NCI-H2081 treated with DMSO at 0.1 percent for 48 hours (cell line): Measurements from ENCODE around the gene FOXJ3.

ENCODE experiments used
- DNase-seq: peaks from one replicate; lab custom pipeline; 2025; lab: John Stamatoyannopoulos, UW

The FOXJ3 gene

DNA sequence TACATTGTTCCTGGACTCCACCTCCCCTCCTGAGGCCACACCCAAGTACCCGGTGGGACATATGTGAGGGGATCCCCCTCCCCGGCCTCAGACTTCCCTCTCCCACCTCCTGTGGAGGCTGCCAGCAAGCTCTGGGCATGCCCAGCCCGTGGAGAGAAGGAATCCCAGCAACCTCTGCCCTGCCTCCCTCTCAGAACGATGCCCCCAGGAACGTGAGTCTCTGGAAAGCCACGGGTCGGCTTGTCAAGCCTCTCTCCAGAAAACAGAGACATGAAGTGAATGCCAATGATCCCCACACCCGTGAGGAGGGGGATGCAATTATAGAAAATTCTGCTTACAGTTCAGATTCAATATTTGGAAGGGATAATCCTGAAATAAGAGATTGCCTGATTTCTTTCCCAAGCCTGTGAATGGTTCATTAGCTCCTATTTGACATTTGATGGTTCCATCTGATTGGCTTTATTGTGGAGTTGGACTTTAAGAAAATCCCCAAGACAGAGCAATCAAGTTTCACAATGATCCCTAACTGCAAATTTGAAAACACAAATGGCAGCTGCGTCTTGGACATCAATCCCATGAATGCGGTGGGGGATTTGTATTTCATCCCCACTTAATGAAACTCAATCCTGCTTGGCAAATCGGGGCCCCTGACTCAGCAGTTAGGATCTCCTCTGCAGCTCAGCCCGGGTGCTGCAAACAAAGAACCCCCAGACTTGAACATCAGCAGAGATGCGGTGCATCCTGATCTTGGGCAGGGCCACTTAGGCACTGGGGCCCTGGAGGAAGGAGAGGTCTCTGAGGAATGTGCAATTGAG, 190.9 kb downstream of the FOXJ3 start:
- no peak for DNase-seq

DNA sequence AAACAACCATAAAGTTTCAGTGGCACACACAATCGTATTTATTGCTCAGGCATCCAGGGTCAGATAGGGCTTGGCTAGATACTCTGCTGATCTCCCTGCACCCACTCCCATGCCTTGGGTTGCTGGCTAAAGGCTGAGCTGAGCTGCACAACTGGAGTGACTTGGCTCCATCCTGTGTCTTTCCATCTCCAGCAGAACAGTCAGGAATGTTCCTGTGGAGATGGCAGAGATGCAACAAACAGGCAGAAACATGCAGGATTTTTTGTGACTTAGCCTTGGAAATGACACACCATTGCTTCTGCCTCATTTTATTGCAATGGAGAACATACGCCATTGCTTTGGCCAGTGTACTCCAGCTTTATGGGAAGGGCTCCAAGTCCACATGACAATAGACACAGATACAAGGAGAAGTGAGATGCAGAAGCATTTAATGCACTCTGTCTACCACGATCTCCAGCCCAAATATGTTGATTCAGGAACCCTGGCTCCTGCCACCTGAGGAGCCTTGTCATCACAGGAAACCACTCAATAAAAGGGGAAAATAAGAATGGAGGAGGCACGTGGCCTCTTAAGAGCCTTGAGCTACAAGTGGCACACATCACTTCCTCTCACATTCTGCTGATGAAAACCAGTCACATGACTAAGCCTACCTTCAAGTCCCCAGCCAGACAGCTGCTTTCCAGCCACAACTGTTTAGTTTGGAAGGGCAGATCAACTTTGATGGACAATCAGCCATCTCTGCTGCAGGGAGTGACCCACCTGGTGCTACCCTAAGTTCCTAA, 191.9 kb downstream of the FOXJ3 start:
- DNase-seq, result no peak

DNA sequence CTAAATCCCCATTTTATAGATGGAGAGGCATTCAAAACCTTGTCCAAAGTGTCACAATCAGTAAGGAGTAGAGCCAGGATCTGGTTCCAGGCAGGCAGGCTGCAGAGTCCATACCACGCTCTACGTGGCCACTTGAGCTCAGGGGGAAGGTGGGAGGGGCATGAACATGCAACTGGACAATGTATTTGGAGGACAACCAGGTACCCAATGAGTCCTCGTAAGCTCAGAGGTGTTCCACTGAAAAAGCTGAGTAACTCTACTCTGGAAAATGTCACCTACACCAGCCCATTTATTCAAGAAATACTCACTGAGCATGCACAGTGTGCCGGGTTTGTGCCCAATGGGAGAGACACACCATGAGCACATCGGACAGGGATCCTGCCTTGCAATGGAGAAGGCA, 193.1 kb downstream of the FOXJ3 start:
- DNase-seq, result no peak

DNA sequence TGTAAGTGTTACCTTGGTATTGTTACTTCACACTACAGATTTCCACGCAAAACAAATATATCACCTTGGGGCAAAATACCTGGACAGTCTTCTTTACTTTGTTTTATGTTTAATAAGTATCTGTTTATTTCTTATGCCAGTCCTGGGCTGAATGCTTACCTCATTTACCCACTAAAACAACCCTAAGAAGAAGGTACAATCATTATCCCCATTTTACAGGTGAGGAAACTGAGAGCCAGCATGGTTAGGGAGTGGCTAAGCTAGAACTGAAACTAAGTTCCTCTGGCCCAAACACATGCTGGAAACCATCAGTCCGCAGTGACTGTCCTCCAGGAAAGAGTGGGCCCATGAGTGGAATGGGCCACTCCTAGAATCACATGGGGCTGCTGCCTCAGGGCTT, 194.8 kb downstream of the FOXJ3 start:
- DNase-seq, result no peak

DNA sequence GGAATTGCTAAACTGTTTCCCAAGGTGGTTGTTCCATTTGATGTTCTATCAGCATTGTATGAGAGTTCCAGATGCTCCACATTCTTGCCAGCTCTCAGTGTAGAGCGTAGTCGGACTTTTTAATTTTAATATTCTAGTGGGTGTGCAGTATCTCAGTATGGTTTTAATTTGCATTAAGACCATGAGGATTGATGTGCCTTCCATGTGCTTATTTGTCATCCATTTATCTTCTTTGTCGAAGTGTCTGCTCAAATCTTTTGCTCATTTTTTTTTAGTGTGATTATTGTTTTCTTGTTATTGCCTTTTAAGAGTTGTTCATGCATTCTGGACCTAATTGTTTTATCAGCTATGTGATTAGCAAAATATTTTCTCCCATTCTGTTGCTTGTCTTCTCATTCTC, 195.6 kb downstream of the FOXJ3 start:
- DNase-seq, result no peak

DNA sequence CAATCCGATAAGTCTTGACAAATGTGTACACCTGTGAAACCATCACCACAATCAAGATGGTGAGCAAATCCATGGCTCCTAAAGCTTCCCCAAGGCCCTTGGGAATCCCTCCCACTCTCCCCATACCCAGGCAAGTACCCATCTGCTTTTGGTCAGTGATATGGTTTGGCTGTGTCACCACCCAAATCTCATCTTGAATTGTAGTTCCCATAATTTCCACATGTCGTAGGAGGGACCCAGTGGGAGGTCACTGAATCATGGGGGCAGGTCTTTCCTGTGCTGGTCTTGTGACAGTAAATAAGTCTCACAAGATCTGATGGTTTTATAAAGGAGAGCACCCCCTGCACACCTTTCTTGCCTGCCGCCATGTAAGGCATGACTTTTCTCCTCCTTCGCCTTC, 196.4 kb downstream of the FOXJ3 start:
- DNase-seq, result no peak

DNA sequence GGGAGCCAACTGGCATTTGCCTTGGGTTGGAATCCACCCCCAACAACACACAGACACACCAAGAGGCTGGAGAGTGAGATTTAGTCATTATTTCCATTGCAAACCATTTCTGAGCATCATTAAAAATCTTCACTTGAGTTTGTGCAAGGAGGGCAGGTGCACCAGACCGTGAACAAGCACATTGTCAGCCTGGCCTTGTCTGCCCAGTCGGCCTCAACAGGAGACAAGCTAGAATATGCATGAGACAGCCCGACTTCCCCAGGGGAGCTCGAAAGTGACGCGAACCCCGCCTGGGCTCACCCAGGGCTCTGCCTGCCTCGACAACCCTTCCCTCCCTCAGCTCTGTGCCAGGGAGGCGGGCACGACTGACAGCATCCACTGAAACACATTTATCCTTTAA, 197.3 kb downstream of the FOXJ3 start:
- no peak for DNase-seq

DNA sequence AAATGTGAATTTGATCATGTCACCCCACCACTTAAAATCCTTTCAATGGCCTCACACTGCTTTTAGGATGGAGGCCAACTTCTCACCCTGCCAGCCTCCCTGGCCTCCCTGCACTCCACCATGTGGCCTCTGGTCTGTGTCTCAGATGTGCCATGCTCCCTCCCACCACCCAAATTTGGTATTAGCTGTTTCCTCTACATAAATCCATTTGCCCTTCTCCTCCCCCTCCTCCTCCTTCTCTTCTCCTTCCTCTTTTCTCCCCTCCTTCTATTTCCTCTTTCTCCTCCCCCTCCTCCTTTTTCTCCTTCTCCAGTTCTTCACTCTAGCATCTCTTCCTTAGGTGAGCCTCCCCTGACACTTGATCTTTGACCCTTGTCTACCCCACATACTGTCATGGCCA, 198.6 kb downstream of the FOXJ3 start:
- no peak for DNase-seq

DNA sequence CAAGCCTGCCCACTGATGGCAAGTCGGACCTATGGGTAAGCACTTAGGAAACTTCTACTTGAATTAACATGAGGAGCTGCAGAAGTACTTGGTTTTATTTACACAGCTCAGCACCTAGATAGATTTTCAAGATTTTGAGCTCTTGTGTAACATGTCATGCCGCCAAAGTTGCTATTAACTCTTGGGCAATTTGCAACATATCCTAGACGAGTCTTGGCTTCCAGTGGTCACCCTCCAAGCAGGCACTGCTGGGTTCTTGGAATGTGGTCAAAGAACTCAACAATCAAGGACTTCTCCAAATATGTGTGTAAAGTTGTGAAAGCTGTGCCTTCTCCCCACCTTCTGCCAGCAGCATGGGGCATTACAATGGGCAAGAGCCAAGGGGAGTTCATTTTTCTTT, 199.6 kb downstream of the FOXJ3 start:
- DNase-seq, result no peak

DNA sequence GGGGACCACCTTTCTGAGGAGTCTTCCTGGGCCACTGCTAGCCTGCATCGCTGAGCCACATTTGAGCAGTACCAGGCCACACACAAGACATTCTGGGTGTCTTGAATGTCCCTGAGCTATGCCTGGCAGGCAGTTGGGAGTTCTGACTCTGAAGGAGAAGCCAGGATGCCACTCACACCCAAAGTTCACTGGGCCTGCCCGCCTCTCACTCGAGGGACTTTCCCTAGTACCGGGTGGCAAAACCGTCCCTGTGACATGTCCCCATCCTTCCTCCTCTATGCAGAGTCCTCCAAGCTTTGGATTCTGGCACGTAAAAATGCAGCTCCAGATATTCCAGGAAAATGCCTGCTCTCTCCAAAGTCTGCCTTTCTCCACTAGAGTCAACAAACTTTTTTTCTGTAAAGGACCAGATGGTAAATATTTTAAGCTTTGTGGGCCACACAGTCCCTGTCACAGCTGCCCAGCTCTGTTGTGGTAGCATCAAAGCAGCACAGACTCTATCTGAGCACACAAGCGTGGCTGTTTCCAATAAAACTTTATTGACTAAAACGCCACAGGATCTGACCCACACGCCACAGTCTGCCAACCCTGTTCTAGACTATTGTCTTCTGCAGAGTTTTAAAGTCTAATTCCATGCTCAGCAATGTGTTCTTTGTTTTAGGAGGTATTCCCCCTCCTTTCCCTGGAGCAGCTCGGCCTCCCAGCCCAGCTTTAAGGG, 201.1 kb downstream of the FOXJ3 start:
- no peak for DNase-seq

DNA sequence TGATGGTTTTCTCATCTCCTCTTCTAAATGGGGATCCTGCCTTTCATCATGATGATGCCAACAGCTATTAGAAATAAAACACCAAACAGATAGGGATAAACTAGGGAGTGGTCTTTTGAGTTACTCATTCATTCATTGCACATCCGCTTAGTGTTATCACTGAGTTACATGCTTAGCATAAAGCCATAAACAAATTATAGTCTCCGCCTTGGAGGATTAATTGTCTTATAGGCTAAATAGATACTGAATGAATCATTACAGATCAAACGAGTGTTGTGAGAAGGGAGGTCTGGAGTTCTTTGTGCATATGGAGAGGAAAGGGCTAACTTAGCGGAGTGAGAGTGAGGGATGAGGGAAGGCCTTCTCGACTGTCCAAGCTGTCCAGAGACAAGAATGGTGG, 201.6 kb downstream of the FOXJ3 start:
- DNase-seq, result no peak

DNA sequence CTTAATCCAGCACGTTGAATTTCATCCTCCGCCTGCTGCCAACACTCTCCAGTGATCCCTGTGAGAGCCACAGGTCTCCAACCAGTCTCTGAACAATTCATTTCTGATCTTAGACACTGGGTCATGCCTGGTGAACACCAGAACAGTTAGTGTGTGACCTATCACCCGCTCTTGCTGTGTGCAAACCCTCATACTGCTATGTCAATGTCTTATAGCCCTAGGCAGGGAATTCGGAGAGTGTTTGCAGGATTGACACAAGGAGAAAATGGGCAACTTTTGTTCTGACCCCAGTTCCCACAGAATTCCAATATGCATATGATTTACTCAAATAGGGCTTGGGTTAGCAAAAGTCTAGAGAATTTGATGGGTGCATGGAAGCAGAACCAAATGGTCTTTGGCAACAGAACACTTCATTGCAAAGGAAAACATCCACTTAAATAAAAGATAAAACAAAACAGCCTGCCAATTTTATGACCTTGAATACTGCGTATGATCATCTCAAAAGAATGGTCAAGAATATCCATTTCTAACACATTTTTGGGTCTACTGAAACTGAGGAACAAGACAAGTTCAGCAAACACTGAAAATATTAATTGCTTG, 204.9 kb downstream of the FOXJ3 start:
- DNase-seq, result no peak

DNA sequence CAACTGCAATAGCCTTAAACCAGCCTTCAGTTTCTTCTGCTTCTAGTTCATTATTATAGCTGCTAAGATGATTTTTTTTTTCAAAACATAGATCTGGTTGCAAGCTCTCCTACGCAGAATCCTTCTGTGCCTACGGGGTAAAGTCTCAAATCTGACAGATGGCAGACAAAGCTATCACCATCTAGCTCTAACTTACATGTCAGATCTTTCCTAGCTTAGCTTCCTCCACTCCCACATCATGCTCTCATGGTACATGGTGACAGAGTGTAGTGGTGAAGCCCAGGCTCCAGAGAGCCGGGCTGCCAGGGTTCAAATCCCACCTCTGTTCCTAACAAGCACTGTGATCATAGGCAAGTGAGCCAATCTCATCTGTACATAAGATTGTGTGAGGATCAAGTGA, 206.1 kb downstream of the FOXJ3 start:
- DNase-seq, result no peak

DNA sequence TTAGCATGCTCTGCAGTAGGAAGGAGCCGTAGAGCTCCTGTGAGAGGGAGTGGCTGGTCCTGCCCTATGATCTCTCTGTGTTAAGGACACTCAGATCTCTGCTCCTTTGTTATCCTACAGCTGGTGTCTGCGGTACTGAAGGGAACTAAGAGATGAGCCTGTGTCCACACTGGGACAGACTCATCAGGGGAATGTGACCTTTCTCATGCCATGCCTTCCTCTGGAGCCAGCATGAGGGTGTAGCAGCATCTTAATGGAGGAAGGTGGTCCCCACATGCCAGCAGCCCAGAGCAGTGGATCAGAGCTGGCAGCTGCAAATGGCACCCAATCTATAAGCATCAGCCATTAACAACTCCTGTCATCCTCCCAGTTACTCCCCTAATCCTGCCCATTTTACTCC, 206.5 kb downstream of the FOXJ3 start:
- DNase-seq, result no peak

DNA sequence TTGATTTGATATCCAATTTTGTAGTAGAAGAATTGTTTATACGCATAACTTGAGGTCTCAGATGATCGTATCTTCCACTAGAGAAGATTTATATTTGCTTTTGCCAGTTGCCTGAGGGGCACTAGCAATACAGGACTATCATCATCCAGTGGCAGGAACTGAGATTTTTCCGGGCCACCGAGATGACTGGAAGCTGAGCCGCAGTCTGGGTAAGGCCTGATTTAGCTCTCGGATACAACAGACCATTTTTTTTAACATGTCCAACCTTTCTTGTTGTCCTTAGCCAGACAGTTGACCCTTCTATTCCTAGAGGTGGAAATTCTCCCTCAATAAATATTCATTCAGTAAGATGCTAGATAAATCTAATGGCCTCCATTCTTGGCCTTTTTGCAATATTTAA, 207.3 kb downstream of the FOXJ3 start:
- no peak for DNase-seq
